H9 (cell line): Measurements from ENCODE around the gene MOV10L1. TPM values are rescaled to one million over a fixed set of nuclear protein-coding genes. Genes with fewer than 3 reads are reported as not detected.

Experiments used
- DNase-seq: peaks from one replicate; pipeline ENCODE4 v3.0.0-alpha.2; 2017
- H2AFZ ChIP-seq: one replicate; pipeline ENCODE4 v1.6.1; 2013; ENCODE audit warnings: mild to moderate bottlenecking, low read length, control low read depth, moderate library complexity
- H2AK5ac ChIP-seq: 2 replicates; pipeline ENCODE4 v1.6.1; 2013; ENCODE audit warnings: low read length, control low read depth, mixed read lengths; ENCODE audit not compliant: insufficient read length
- H2BK120ac ChIP-seq: one replicate; pipeline ENCODE4 v1.6.1; 2013; ENCODE audit warnings: low read depth, mild to moderate bottlenecking, low read length, control low read depth, inconsistent platforms; ENCODE audit not compliant: poor library complexity, severe bottlenecking
- H2BK12ac ChIP-seq: 2 replicates; pipeline ENCODE4 v1.6.1; 2013; ENCODE audit warnings: low read length, control low read depth, mixed read lengths, low read depth; ENCODE audit not compliant: insufficient read length
- H2BK15ac ChIP-seq: 2 replicates; pipeline ENCODE4 v1.6.1; 2013; ENCODE audit warnings: low read depth, low read length, control low read depth
- H2BK20ac ChIP-seq: one replicate; pipeline ENCODE4 v1.6.1; 2013; ENCODE audit warnings: low read depth, mild to moderate bottlenecking, low read length, control low read depth, inconsistent platforms; ENCODE audit not compliant: poor library complexity, severe bottlenecking
- H2BK5ac ChIP-seq: 2 replicates; pipeline ENCODE4 v1.6.1; 2013; ENCODE audit warnings: low read length, control low read depth, mixed read lengths; ENCODE audit not compliant: insufficient read length
- H3K14ac ChIP-seq: 2 replicates; pipeline ENCODE4 v1.6.1; 2013; ENCODE audit warnings: low read length, control low read depth; ENCODE audit not compliant: insufficient read depth
- H3K18ac ChIP-seq: 2 replicates; pipeline ENCODE4 v1.6.1; 2013; ENCODE audit warnings: low read depth, mild to moderate bottlenecking, mixed read lengths, low read length, control low read depth; ENCODE audit not compliant: insufficient read length
- H3K23ac ChIP-seq: 2 replicates; pipeline ENCODE4 v1.6.1; 2013; ENCODE audit warnings: low read length, control low read depth, mixed read lengths, low read depth; ENCODE audit not compliant: insufficient read length
- H3K23me2 ChIP-seq: 2 replicates; pipeline ENCODE4 v1.6.1; 2013; ENCODE audit warnings: low read depth, mild to moderate bottlenecking, mixed read lengths, low read length, control low read depth; ENCODE audit not compliant: insufficient read length, poor library complexity, severe bottlenecking
- H3K27ac ChIP-seq: 2 replicates; pipeline ENCODE4 v1.5.1; 2013; ENCODE audit warnings: low read length, control low read depth, mixed read lengths, low read depth; ENCODE audit not compliant: insufficient read length
- H3K27me3 ChIP-seq: 2 replicates; pipeline ENCODE4 v1.6.1; 2013; ENCODE audit warnings: low read length, control low read depth, inconsistent platforms; ENCODE audit not compliant: insufficient read depth
- H3K4ac ChIP-seq: 2 replicates; pipeline ENCODE4 v1.6.1; 2013; ENCODE audit warnings: low read depth, mild to moderate bottlenecking, control low read depth, inconsistent platforms, low read length, moderate library complexity
- H3K4me1 ChIP-seq: 2 replicates; pipeline ENCODE4 v1.6.1; 2013; ENCODE audit warnings: low read length, control low read depth, inconsistent platforms; ENCODE audit not compliant: insufficient read depth
- H3K4me2 ChIP-seq: 2 replicates; pipeline ENCODE4 v1.6.1; 2013; ENCODE audit warnings: low read length, control low read depth, mixed read lengths; ENCODE audit not compliant: insufficient read length, insufficient read depth
- H3K56ac ChIP-seq: 2 replicates; pipeline ENCODE4 v1.6.1; 2013; ENCODE audit warnings: low read depth, mild to moderate bottlenecking, mixed read lengths, low read length, control low read depth; ENCODE audit not compliant: insufficient read length
- H3K79me1 ChIP-seq: 2 replicates; pipeline ENCODE4 v1.6.1; 2013; ENCODE audit warnings: low read depth, mild to moderate bottlenecking, moderate library complexity, low read length, control low read depth, inconsistent platforms; ENCODE audit not compliant: insufficient read depth, poor library complexity, severe bottlenecking
- H3K79me2 ChIP-seq: 2 replicates; pipeline ENCODE4 v1.6.1; 2013; ENCODE audit warnings: low read length, control low read depth, inconsistent platforms; ENCODE audit not compliant: insufficient read depth
- H3K9ac ChIP-seq: 2 replicates; pipeline ENCODE4 v1.6.1; 2013; ENCODE audit warnings: low read length, control low read depth, mixed read lengths; ENCODE audit not compliant: insufficient read length; ENCODE audit errors: extremely low read depth
- H3K9me3 ChIP-seq: one replicate; pipeline ENCODE4 v1.6.1; 2013; ENCODE audit warnings: low read depth, low read length, inconsistent platforms; ENCODE audit not compliant: control insufficient read depth
- H3T11ph ChIP-seq: one replicate; pipeline ENCODE4 v1.6.1; 2013; ENCODE audit warnings: mild to moderate bottlenecking, low read length, control low read depth, inconsistent platforms
- H4K20me1 ChIP-seq: one replicate; pipeline ENCODE4 v1.6.1; 2013; ENCODE audit not compliant: control insufficient read depth, insufficient read length, insufficient read depth
- H4K5ac ChIP-seq: 2 replicates; pipeline ENCODE4 v1.6.1; 2013; ENCODE audit warnings: low read depth, mild to moderate bottlenecking, mixed read lengths, low read length, control low read depth; ENCODE audit not compliant: insufficient read length
- H4K8ac ChIP-seq: replicated peaks from 2 replicates; pipeline ENCODE4 v1.6.1; 2013; ENCODE audit warnings: low read length, control low read depth, mixed read lengths, low read depth; ENCODE audit not compliant: insufficient read length
- H4K91ac ChIP-seq: 2 replicates; pipeline ENCODE4 v1.6.1; 2013; ENCODE audit warnings: low read depth, mild to moderate bottlenecking, moderate library complexity, mixed read lengths, low read length, control low read depth; ENCODE audit not compliant: insufficient read length
- H3K27ac Mint-ChIP-seq, 3 experiments: 2 replicates in 2 of 3; 3 replicates in 1 of 3; pipeline ENCODE4 v1.8.0; 2020 to 2021; ENCODE audit warnings: mixed read lengths in 3 of 3, mild to moderate bottlenecking in 1 of 3, moderate library complexity in 1 of 3
- H3K27me3 Mint-ChIP-seq: 2 replicates; pipeline ENCODE4 v1.8.0; 2021; ENCODE audit warnings: low read depth, mild to moderate bottlenecking, moderate library complexity, mixed read lengths
- H3K36me3 Mint-ChIP-seq, 3 experiments: 2 replicates in 2 of 3; 3 replicates in 1 of 3; pipeline ENCODE4 v1.8.0; 2020 to 2021; ENCODE audit warnings: low read depth in 3 of 3, mixed read lengths in 3 of 3; ENCODE audit not compliant: insufficient read depth in 1 of 3
- H3K4me1 Mint-ChIP-seq, 2 experiments: 2 replicates each; pipeline ENCODE4 v1.8.0; 2020; ENCODE audit warnings: mixed read lengths in 2 of 2
- H3K4me3 Mint-ChIP-seq, 2 experiments: 2 replicates in 1 of 2; 3 replicates in 1 of 2; pipeline ENCODE4 v1.8.0; 2020 to 2021; ENCODE audit warnings: mild to moderate bottlenecking in 2 of 2, mixed read lengths in 2 of 2, moderate library complexity in 1 of 2
- H3K9me3 Mint-ChIP-seq, 2 experiments: 2 replicates in 1 of 2; 3 replicates in 1 of 2; pipeline ENCODE4 v1.8.0; 2020; ENCODE audit warnings: mild to moderate bottlenecking in 2 of 2, mixed read lengths in 2 of 2, moderate library complexity in 1 of 2
- WGBS: extraction: QIAGEN DNeasy Blood & Tissue Kit; methylation state at CpG from one replicate; pipeline ENCODE4 v1.1.7; 2013; ENCODE audit warnings: missing lambda C conversion rate, low lambda C conversion rate, mixed read lengths; ENCODE audit not compliant: insufficient read length; ENCODE audit errors: extremely low coverage; 5-methylcytosine and 5-hydroxymethylcytosine counted together
- total RNA-seq: library from RNA; stranded (reverse); gene quantifications from 2 replicates; pipeline ENCODE4 v1.2.1, GENCODE V29; 2021
- TF ChIP-seq, protein P1 (sequence below): fragments of 200-600 bp; sonication (generic); conservative IDR thresholded peaks from 3 replicates; pipeline ENCODE4 v1.8.0; 2021; ENCODE audit warnings: antibody characterized with exemption, mild to moderate bottlenecking

The MOV10L1 gene
- total RNA-seq, 1 experiment from 2014 or later, result not detected

DNA sequence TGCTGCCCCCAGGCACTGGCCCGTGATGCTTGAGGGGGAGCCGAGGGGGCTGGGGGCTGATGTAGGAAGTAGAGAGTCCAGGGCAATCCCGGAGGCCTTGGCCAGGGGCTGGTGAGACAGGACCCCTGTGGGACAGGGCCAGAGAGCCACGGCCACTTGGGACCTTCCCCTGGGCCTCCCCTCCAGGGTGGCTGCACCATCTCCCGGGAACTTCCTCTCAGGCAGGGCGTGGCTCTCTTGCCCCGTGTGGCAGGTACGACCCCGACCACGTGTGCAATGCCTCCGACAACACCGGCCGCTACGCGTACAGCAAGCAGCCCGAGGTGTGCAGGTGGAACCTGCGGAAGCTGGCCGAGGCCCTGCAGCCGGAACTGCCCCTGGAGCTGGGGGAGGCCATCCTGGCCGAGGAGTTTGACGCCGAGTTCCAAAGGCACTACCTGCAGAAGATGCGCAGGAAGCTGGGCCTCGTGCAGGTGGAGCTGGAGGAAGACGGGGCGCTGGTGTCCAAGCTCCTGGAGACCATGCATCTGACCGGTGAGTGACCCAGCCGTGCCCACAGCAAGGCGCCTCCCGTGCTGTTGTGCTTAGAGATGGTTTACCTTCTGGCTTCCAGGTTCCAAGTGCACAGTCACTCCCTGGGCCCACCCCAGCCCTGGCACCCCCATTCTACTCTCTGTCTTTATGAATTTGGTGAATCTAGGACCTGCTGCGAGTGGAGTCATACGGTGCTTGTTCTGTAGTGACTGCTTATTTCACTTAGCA is 120.8 kb downstream of the MOV10L1 start:
- no peak overlapping the region for H2BK15ac ChIP-seq
- no peaks in the 10 kb centered on the region for H3K9me3 ChIP-seq
- no peak overlapping the region for H2BK120ac ChIP-seq
- H2BK12ac ChIP-seq, result no peak overlapping the region
- H2BK5ac ChIP-seq, result no peak overlapping the region
- H2AFZ ChIP-seq, result no peak overlapping the region
- no peak for DNase-seq
- no peak overlapping the region for H3K4ac ChIP-seq
- no peak overlapping the region for H3T11ph ChIP-seq
- no peaks in the 10 kb centered on the region for H4K20me1 ChIP-seq
- H3K23ac ChIP-seq, result no peak overlapping the region
- peaks cover 3% of the 10 kb centered on the region; the same call in 1 of the 2 replicates for H3K79me2 ChIP-seq
- H2AK5ac ChIP-seq, result no peak overlapping the region
- no peak overlapping the region for H3K56ac ChIP-seq
- no peaks in the 10 kb centered on the region for H3K27me3 ChIP-seq
- no peak overlapping the region for H4K8ac ChIP-seq
- no peaks in the 10 kb centered on the region for H3K4me1 ChIP-seq
- H3K4me2 ChIP-seq, result no peak overlapping the region
- H3K14ac ChIP-seq, result no peak overlapping the region
- no peaks in the 10 kb centered on the region for H3K79me1 ChIP-seq
- no peak overlapping the region for H4K91ac ChIP-seq
- Mint-ChIP-seq H3K36me3 (peaks cover 26 to 64% (median 61%) of the 10 kb centered on the region in 3 experiments; a peak in 6 of 7 replicates), H3K27ac (no peak overlapping the region; a peak in 1 of 7 replicates), H3K9me3 (peaks cover 0 to 8% of the 10 kb centered on the region in 2 experiments; a peak in 1 of 5 replicates), H3K4me3 (no peak overlapping the region), H3K27me3 (no peaks in the 10 kb centered on the region), H3K4me1 (peaks cover 2 to 6% of the 10 kb centered on the region in 2 experiments; a peak in 2 of 4 replicates)
- no peak overlapping the region for H2BK20ac ChIP-seq
- H3K18ac ChIP-seq, result no peak overlapping the region
- no peak overlapping the region for H3K9ac ChIP-seq
- WGBS, result no CpG with 5 or more reads among the region's 32 CpGs
- TF ChIP-seq, protein P1, sequence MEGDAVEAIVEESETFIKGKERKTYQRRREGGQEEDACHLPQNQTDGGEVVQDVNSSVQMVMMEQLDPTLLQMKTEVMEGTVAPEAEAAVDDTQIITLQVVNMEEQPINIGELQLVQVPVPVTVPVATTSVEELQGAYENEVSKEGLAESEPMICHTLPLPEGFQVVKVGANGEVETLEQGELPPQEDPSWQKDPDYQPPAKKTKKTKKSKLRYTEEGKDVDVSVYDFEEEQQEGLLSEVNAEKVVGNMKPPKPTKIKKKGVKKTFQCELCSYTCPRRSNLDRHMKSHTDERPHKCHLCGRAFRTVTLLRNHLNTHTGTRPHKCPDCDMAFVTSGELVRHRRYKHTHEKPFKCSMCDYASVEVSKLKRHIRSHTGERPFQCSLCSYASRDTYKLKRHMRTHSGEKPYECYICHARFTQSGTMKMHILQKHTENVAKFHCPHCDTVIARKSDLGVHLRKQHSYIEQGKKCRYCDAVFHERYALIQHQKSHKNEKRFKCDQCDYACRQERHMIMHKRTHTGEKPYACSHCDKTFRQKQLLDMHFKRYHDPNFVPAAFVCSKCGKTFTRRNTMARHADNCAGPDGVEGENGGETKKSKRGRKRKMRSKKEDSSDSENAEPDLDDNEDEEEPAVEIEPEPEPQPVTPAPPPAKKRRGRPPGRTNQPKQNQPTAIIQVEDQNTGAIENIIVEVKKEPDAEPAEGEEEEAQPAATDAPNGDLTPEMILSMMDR, result no peak
- no peak overlapping the region for H3K27ac ChIP-seq
- H3K23me2 ChIP-seq, result no peaks in the 10 kb centered on the region
- H4K5ac ChIP-seq, result no peak overlapping the region
